Measurements from ENCODE around the gene NAA16.
"Not testable (repeated sequence)": the region's sequence is repeated elsewhere in the genome, so short reads cannot be mapped to it uniquely, and the experiment has no call there.

Gene NAA16

GRCh38 chr13:41352935-41353840, 42.1 kb downstream of the NAA16 start:
- no peak overlapping the region for H3K4me3 ChIP-seq (ENCODE audit: control insufficient read depth, low read depth, low read length)
- peak; percentile 67 for DNase-seq (ENCODE audit: low read depth)
- TF ChIP-seq CTCF (conservative IDR thresholded peaks at IDR 0.05; ENCODE audit: control insufficient read depth, insufficient read depth, low read depth, low read length): peak; percentile 82

- TF ChIP-seq CTCF (conservative IDR thresholded peaks at IDR 0.05; ENCODE audit: control insufficient read depth, insufficient read depth, low read depth, low read length): no peak
- no peak overlapping the region for H3K4me3 ChIP-seq (ENCODE audit: control insufficient read depth, low read depth, low read length)
- DNase-seq (ENCODE audit: low read depth): peak; percentile 32
These were observed 43.3 kb downstream of the NAA16 start for GRCh38 chr13:41354416-41354815.

- not testable (repeated sequence) for DNase-seq (ENCODE audit: low read depth); H3K4me3 ChIP-seq (ENCODE audit: control insufficient read depth, low read depth, low read length)
These were observed 45.2 kb downstream of the NAA16 start for GRCh38 chr13:41356385-41356648.

GRCh38 chr13:41356786-41357185, 45.7 kb downstream of the NAA16 start:
- no peak overlapping the region for H3K4me3 ChIP-seq (ENCODE audit: control insufficient read depth, low read depth, low read length)
- no peak for TF ChIP-seq CTCF (conservative IDR thresholded peaks at IDR 0.05; ENCODE audit: control insufficient read depth, insufficient read depth, low read depth, low read length)
- DNase-seq (ENCODE audit: low read depth): no peak

GRCh38 chr13:41361491-41361890, 50.4 kb downstream of the NAA16 start:
- no peak for DNase-seq (ENCODE audit: low read depth)
- TF ChIP-seq CTCF (conservative IDR thresholded peaks at IDR 0.05; ENCODE audit: control insufficient read depth, insufficient read depth, low read depth, low read length): no peak
- no peak overlapping the region for H3K4me3 ChIP-seq (ENCODE audit: control insufficient read depth, low read depth, low read length)

GRCh38 chr13:41364043-41364442, 53.0 kb downstream of the NAA16 start:
- no peak for TF ChIP-seq CTCF (conservative IDR thresholded peaks at IDR 0.05; ENCODE audit: control insufficient read depth, insufficient read depth, low read depth, low read length)
- DNase-seq (ENCODE audit: low read depth): no peak
- H3K4me3 ChIP-seq (ENCODE audit: control insufficient read depth, low read depth, low read length): no peak overlapping the region

GRCh38 chr13:41365631-41366030, 54.6 kb downstream of the NAA16 start:
- DNase-seq (ENCODE audit: low read depth): no peak
- H3K4me3 ChIP-seq (ENCODE audit: control insufficient read depth, low read depth, low read length): no peak overlapping the region
- no peak for TF ChIP-seq CTCF (conservative IDR thresholded peaks at IDR 0.05; ENCODE audit: control insufficient read depth, insufficient read depth, low read depth, low read length)
